Measurements from ENCODE around the gene BRD3OS.

The BRD3OS gene

GRCh38 chr9:134053941-134054761, 28.9 kb downstream of the BRD3OS start:
- DNase-seq: no peak

GRCh38 chr9:134054891-134055811, 29.9 kb downstream of the BRD3OS start:
- DNase-seq: no peak

- no peak for DNase-seq
These were observed 30.7 kb downstream of the BRD3OS start for GRCh38 chr9:134055981-134056461.

DNA sequence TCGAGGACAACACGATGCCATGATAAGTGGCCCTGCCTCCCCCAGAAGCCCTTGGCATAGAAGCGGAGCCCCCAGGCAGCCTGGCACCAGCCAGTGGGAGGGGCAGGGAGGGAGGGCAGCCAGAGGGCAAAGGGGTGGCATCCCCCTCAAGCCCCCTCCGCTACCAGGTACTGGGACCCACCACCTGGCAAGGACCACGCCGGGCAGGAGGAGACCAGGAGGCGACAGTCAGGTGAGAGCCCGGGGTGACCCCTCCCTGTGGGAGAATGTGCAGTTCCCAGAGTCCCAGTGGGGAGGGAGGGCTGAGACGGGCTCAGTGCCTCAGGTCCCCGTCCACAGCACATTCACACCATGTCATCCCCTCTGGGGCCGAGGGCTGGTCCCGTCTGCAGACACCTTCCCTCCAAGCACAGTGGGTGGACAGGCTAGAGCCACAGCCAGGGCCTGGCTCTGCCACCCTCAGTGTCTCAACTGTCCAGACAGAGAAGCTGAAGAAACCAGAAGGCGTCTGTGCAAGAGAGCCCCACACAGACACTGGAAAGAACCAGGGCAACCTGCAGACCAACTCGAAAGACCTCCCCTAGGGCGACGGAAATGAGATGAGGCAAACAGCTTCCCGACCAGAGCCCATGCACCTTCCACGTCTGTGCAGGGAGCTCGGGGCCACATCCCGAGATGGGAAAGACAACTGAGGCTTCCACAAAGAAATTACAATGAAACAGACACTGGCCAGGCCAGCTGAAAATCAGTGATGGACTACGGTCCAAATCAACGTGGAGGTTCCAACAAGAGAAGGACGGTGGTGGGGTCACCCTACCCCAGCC, 31.4 kb downstream of the BRD3OS start:
- DNase-seq: no peak

GRCh38 chr9:134057307-134057657, 32.0 kb downstream of the BRD3OS start:
- DNase-seq: no peak

DNA sequence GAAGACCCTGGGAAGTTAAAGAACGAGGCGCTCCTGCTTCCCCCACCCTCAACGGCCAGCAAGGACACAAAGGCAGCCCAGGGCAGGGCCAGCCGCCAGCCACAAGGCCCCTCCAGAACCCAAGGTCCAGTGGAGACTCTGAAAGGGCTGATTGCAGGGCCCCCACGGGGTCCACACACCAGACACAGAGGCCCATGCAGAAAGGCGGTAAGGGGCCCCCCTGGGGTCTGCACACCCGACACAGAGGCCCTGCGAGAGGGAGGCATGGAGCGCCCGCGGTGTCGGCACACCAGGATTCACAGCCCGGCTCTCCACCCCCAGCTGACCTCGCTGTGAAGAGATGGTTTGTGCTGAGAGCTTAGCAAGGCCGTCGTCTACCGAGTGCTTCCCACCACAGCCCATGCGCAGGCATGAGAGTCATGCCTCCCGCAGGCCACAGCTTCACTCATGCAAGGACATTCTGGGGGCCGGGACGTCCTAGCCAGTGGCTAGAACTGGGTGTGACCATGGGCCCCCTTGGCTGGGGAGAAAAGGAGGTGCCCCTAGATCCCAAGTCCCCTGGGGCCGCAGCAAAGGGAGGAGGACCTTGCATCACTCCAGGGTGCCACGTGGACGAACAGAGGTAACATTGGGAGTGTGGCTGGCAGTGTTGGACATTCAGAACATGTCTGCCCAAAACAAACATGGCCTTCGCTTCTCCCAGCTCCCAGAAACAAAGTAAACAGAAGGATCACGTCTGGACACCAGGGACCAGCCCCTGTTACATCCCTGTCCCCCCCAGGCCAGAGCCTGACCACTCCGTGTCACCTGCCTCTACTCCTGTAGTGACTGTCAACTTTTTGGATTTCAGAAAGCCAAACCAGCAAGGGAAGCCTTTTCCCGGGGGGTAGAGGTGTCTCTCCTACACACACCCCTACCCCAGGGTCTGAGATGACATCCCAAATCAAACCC, 32.7 kb downstream of the BRD3OS start:
- no peak for DNase-seq

DNA sequence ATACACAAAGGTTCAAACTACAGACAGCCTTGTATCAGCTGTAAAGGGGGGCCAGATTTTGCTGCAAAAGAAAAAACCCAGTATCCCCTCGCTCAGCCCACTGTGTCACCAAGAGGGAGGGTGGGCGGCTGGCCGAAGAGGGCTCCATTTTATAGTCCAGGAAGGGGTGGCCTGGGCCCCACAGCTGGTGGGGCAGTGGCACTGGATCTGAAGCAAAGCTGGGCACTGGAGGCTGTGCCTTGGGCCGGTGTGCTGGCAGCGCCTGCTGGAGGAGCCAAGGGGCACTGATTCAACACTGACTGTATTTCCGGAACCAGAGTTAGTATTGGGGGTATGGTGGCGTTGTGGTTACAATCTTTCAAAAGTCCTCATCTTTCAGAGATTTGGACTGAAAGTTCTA, 33.4 kb downstream of the BRD3OS start:
- DNase-seq: no peak

DNA sequence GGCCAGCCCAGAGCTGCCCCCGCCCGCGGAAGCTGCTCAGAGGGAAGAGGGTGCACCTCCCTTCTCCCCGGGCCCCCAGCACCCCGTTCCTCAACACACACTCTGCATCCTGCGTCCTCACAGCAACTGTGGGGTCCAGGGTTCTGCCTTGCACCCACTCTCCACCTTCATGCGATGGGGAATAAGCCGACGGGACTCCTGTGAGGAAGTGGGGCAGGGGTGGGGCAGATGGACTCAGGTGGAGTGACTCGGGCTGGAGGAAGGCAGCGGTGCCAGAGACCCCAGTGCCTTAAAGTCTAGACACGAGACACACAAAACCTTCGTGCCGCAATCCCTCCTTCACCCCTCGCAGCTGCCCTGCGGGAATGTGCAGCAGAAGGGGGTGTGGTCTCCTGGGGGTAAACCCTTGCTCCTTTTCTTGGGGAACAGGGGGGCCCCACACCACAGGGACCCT, 33.9 kb downstream of the BRD3OS start:
- DNase-seq: no peak

DNA sequence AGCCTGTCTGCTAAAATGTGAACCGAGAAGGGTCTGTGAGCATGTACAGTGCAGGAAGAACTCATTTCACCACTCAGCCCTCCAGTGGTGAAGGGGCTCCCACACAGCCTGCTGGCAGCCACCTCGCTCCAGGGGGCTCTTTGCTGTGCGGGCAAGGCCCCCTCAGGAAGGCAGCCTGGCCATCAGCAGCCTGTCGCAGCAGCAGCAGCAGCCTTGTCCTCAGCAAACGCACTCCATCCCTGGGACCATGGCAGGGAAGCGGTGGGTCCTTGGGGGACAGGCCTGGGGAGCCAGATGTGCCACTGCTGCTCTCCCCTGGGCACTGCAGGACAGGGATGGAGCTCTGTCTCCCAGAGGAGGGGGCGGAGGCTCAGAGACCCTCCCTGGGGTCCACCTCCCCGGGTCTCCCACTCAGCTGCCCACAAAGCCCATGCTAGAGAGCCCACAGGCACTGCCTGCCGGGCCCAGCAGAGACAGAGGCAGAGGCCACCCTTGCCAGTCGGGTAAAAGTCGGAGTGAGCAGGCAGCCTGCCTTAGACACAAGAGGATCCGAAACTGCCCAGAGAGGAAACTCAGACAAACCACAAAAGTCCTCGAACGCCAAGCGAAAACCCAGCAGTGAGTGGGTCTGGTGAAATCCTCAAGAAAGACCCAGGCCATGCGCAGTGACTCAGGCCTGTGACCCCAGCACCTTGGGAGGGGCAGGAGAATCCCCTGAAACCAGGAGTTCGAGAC, 34.5 kb downstream of the BRD3OS start:
- no peak for DNase-seq

DNA sequence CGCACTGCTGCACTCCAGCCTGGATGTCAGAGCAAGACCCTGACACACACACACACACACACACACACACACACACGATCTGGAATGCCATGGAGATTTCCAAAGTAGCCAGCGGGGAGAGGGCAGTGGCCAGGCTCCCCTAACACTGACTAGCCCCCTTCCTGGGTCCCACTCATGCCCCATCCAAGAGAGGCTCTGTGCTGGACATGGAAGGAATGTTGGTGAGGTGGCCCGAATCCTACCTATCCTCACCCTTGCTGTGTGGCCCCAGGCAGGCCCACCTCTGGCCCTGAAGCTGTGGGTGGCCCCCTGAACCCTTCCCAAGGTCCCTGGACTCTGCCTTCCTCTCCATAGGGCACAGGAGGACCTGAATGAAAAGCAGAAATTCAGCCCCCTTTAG, 35.3 kb downstream of the BRD3OS start:
- DNase-seq: no peak

DNA sequence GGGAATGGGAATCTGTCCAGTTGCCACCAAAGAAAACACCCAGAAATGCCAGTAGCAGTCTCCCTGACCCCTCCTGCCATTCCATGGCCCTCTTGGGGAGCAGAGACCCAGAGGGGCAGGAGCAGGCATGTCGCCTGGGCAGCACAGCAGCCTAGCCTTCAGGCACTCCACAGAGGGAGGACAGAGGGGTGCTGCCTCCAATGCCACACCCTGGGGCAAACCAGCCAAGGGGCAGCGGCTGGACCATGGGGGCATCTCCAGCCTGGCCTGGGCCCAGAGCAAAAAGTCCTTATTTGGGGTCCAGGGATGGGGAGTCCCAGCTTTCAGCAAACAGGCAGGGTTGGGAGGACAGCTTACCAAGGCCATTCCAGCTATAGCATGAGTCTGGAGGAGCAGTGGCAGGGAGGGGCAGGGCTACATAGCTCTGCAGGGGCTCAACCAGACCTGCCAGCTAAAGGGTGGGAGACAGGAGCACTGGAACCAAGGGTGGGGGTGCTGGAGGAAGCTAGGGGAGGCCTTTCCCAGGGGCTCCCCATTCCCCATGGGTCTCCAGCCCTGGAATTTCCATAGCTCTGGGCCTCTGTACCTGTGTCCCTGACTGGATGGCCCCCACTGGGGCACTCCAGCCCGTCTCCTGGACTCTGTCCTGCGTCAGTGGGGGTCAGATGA, 35.9 kb downstream of the BRD3OS start:
- no peak for DNase-seq

GRCh38 chr9:134061688-134062371, 36.5 kb downstream of the BRD3OS start:
- DNase-seq: no peak

DNA sequence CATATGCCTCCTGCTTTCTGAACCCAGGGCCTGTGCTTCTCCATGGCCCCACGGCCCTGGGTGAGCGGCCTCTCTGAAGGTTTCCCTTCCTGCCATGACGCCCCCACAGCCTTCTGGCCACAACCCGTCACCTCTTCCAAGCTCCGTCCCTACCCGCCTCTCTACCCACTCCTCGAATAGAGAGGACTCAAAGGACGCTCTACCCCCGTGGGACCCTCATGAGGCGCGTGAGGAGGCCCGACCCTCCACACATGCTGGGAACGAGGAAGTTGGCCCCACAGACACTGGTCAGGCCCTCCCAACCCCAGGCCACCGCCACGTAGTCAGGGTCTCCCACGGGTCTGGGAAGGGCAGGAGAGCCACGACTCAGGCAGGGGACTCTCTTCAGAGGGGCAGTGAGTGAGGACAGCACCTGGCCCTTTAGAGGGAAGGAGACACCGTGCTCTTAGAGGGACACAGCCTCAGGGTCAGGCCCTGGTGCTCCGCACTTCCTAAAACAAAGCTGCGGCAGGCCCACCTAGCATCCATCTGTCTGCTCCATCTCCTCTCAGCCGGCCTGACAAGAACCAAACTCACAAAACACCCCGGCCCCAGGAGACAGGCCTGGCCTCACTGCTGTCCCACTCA, 37.3 kb downstream of the BRD3OS start:
- no peak for DNase-seq

DNA sequence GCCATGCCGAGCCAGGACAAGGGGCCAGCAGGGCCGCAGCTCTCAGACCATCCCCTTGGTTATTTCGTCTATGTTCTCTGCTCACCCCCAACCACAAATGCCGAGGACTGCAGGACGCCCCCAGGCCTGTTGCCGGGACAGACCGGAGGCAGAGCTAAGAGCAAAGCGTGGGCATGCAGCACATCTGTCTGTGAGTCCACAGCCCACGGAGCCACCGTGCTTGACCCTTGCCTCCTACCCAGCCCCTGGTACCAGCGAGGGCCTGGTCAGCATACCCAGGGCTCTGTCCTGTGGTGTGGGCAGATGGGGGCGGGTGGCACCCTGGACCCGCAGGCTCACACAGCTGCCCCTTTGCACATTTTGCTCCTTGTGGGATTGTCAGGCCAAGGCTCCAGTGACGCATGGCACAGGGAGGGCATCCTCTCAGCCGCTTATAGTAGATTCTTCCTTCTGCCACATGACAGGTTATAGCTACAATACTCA, 37.8 kb downstream of the BRD3OS start:
- no peak for DNase-seq

- DNase-seq: no peak
These were observed 38.5 kb downstream of the BRD3OS start for GRCh38 chr9:134063571-134064450.

- no peak for DNase-seq
These were observed 39.4 kb downstream of the BRD3OS start for GRCh38 chr9:134064711-134065110.

GRCh38 chr9:134065612-134066419, 40.5 kb downstream of the BRD3OS start:
- peak; percentile 50 for DNase-seq

All from stimulated activated CD4-positive, alpha-beta T cell treated with anti-CD3 and anti-CD28 coated beads, Interleukin-12 subunit alpha, Interleukin-12 subunit beta, amount 100 ng/mL, for 4 hours (primary cell).